ENCODE measurements around the gene CNTNAP4.

GRCh38 chr16:76243620-76244019 is 33.6 kb upstream of the CNTNAP4 start:
- TF ChIP-seq BHLHE40 (IDR thresholded peaks at IDR 0.05; ENCODE audit: borderline replicate concordance) (no peak), FOXA1 (IDR thresholded peaks at IDR 0.05) (no peak), TARDBP (IDR thresholded peaks at IDR 0.05) (no peak), SUZ12 (IDR thresholded peaks at IDR 0.05) (no peak), L3MBTL2 (conservative IDR thresholded peaks at IDR 0.05) (no peak), ELF4 (IDR thresholded peaks at IDR 0.05) (no peak), SP1 (IDR thresholded peaks at IDR 0.05) (no peak), FOXK2 (IDR thresholded peaks at IDR 0.05) (no peak), LEF1 (IDR thresholded peaks at IDR 0.05; ENCODE audit: borderline replicate concordance) (no peak)
